Stimulated activated CD8-positive, alpha-beta memory T cell treated with anti-CD3 and anti-CD28 coated beads, Interleukin-12 subunit alpha, Interleukin-12 subunit beta, amount 100 ng/mL, for 24 hours (primary cell): Measurements from ENCODE around the gene MAN2A1.
"Not testable (repeated sequence)": the region's sequence is repeated elsewhere in the genome, so short reads cannot be mapped to it uniquely, and the experiment has no call there.

Experiments used
- DNase-seq: peaks from one replicate; pipeline ENCODE4 v3.0.0-alpha.2; 2020; ENCODE audit errors: extremely low read depth

The MAN2A1 gene

DNA sequence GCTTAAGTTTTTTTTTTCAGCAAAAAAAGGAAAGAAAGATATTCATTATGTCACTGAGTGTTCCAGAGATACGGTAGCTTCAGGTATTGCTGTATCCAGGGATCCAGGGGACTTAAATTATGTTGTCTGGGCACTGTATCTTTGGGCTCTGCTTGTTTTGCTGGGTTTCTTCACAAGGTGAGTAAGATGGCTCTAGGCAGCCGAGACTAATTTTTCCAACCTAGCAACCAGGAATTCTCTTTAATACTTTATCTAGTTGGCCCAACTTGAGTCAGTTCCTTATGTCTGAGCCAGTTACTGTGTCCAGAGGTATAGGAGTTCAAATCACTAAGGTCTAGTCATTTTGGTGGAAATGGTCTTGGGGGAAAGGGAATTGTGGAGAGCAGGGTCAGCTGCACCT, 66.0 kb downstream of the MAN2A1 start:
- DNase-seq: no peak

DNA sequence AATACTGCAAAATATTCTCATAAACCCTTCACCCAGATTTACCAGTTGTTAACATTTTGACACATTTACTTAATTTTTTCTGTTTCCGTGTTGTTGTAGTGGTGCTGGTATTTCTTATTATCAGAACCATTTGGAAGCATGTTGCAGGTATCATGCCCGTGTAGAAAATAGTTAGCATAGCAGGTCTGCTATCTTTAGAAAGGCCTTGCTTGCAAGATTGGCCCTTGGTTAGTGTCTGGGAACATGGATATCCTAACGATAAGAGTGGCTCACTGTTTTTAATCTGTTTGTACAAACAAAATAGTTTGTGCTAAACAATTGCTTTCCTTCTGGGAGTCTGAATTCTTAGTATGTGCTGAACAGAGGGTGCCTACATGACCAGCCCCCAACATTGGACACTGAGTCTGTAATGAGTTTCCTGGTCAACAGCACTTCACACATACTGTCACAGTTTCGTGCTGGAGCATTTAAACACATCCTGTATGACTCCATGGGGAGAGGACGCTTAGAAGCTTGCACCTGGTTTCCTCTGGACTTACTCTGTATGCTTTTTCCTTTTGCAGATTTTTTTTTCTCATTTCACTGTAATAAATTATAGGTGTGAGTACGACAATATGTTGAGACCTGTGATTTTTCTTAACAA, 66.9 kb downstream of the MAN2A1 start:
- no peak for DNase-seq

DNA sequence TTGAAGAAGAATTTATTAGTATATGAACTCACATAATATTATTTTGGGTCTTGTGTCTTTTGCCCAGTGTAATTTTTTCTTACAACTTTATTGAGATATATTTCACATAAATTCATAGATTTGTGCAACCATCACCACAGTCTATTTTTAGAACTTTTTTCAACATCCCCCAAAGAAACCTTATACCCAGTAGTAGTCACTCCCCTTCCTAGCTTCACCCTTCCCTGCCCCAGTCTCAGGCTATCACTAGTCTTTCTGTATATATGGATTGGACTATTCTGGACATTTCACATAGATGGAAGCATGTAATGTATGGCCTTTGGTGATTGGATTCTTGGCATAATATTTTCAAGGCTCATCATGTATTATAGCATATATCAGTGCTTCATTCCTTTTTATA, 67.8 kb downstream of the MAN2A1 start:
- DNase-seq: no peak

DNA sequence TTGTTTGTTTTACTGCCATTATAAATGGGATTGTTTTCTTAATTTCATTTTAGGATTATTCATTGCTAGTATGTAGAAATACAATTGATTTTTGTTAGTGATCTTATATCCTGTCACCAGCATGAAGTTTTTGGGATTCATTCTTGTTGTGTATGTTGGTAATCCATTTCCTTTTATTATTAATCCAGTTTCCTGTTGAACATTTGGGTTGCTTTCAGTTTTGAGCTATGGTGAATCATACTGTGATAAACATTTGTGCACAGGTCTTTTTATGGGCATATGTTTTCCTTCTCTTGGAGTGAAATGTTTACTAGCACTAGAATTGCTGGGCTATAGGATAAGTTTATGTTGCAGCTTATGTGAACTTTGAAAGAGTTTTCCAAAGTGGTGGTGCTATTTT, 69.6 kb downstream of the MAN2A1 start:
- DNase-seq: no peak

DNA sequence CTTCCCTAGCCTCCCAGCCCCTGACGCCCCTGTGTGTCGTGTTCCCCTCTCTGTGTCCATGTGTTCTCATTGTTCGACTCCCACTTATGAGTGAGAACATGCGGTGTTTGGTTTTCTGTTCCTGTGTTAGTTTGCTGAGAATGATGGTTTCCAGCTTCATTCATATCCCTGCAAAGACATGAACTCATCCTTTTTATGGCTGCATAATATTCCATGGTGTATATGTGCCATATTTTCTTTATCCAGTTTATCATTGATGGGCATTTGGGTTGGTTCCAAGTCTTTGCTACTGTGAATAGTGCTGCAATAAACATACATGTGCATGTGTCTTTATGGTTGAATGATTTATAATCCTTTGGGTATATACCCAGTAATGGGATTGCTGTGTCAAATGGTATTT, 70.4 kb downstream of the MAN2A1 start:
- not testable (repeated sequence) for DNase-seq

DNA sequence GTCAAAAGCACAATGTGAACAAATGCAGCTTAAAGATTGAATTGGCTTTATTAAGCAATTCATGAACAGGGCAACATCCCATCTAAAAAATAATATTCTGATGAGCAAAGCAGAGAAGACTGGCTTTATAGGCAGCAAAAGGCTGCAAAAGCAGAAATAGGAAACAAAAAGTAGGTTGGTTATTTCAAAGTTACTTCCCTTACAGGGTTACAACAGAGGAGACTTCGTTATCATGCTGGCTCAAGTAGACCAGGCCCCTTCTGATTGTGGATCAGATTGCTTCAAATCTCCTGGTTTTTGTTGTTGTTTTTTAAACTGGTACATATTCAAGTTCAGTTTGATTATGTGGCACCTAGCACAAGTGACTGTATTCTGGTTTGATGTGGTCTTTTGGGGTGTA, 73.1 kb downstream of the MAN2A1 start:
- no peak for DNase-seq

DNA sequence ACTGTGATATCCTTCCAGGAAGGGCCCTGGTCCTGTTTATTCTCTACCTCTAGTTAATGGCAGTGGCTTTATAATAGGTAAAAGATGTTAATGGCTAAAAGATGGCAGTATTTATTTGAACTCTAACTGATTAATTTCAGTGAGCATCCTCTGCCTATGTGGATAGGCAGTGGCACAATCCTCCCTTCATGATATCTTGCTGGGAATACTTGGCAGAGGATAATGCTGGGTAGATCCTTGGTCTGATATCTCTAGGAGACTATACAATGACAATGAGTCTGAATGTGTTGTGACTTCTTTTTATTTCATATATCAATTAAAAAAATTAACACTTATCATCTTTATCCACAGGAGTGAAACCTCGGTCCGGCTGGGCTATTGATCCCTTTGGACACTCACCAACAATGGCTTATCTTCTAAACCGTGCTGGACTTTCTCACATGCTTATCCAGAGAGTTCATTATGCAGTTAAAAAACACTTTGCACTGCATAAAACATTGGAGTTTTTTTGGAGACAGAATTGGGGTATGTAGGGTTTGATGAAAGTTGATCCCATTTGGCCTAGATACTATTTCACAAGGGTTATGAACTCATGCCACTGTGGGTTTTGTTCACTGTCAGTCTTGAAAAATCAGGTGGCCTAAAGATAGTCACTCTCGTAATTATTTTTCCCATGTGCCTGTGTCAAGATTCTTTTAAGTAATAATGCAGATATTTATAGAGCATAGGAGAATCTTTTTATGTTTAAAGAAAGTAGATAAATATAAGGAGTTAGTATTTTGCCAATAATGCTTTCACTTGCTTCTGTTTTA, 77.7 kb downstream of the MAN2A1 start:
- DNase-seq: no peak

DNA sequence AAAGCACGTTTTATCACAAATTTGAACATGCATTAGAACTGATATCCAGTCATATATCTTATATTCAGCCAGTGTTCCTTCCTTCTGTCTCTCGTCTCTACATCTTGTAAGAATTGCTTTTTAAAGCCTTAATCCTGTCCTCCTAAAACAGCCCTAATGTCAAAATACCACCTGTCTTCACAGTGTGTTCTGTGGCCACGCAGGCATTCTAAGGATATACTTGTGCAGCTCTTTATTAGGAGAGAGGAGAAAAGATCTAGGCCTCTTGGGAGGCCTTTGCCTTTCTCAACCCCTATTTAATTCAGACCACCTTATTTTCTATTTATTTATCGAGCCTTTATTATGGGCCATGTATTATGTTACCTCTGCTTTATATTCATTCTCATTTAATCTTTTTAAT, 78.3 kb downstream of the MAN2A1 start:
- DNase-seq: no peak

DNA sequence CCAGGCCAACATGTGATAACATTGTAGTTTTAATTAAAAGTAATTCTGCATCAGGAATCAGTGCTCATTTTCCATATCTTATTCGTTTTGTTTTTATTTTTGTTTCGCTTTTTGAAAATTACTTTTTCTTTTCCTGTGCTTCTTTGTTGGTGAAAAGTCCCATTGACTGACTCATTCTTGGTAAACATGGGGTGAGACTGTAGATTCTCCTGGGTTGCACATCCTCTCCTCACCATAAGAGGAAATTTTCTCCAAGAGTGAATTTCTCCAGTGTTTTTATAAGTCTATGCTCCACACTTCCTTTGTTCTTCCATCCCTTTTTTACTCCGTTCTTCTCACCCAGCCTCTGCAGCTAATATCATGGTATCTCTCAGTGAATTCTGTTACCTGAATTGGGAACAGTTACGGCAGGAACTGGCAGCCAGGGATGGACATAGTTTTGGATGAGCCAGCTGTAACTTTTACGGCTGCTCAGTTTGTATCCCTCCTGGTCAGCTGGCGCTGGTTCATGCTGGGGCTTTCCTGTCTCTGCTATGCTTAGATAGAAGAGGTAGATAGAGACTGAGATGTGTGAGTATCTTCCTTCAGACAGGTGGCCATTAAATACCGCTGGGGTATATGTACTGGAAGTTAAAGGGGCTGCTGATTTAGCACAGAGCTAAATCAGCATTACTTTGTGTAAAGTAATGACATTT, 80.0 kb downstream of the MAN2A1 start:
- DNase-seq: no peak

DNA sequence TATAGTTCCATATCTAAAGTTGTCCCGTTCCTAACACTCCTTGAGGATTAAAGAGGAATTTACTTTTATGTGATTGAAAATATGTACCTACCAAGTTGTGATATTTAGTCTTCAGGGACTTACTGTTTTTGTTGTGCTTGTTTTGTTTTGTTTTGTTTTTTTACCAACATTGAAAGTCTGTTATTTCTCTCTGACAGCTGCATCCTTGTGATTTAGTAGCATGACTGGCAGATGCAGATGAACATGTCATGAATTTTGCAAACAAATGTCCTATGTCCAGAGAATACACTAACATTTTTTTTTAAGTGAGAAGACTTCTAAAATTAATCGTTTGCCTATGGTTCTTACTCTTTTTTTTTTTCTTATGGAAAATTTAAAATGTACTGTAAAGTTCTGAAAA, 85.4 kb downstream of the MAN2A1 start:
- DNase-seq: no peak

DNA sequence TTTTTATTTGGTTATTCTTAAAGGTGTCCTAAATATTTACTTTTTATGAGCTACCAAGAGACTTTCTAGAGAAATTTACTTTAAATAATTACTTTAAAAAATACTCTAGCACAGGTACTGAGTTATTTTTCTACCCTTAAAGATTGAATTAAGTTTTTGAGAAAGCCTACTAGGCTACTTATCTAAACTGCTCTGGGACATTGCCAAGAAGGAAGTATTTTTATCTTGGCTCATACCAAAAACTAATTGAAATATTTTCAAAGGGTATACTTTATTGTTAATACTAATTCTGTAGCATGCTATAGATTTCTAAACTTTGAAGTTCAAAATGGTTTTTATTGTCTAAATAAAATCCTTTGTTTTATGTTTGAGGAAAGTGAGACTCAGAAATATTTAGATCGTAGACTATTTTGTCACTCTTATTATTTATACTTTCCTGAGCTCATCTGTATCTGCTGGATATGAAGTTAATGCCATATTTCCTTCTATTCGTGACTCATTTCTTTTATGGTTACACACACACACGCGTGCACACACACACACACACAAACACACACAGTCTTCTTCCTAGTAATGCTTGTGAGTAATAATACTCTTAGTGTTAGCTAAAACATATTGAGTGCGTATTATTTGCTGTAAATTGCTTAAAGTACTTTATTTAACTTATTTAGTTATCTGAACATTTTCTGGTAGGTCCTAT, 89.5 kb downstream of the MAN2A1 start:
- DNase-seq: no peak

DNA sequence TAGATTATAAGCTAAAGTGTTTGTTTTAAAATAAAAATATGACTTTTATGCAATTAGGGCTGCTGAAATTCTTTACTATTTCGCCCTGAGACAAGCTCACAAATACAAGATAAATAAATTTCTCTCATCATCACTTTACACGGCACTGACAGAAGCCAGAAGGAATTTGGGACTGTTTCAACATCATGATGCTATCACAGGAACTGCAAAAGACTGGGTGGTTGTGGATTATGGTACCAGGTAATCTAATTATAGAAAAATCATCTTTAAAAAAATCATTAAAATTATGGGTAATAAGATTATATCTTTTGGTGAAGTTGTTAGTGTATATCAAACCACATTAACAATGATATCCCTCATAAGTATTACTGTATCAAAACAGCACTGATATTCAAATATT, 95.0 kb downstream of the MAN2A1 start:
- DNase-seq: no peak

DNA sequence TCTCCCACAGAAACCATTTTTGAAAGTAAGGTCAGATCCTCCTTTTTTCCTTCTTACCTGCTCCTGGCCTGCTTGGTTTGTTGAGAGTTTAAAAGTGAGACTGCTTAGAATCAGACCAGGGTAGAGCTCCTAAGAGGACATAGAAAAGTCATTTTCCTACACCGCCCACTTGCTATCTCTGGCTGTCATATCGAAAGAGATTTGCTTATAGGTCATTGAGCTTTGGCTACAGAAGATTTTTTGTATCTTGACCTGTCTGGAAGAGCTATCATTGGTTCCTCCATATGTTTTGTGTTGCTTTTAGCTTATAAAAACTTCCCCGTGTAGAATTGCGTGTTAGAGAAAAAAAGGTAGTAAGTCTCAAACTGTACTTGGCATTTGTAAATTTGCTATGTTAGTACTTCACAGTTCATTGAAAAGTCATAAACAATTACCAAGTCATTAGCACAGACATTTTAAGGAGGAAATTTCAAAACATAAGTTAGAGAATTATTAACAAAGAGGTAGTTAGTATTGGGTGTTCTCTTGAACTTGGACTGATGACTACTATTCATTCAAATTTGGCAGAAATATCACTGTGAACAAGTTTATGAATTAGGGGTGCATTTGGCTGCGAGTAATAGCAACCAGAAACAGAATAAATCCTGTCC, 96.6 kb downstream of the MAN2A1 start:
- DNase-seq: no peak

DNA sequence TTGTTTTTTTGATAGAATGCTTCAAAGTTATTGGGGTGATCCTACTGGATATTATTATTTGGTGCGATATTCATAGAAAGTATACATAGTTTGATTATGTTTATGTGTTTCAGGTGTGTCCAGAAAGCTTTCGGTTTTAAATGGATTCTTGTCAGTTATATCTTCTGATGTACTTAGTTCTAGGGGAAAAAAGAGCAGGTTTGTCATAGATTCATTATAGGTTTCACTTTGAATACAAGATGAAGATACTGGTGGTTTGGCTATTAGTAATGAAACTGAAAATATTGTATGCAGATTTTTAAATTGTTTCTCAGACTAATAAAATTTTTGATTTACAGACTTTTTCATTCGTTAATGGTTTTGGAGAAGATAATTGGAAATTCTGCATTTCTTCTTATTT, 98.9 kb downstream of the MAN2A1 start:
- no peak for DNase-seq

DNA sequence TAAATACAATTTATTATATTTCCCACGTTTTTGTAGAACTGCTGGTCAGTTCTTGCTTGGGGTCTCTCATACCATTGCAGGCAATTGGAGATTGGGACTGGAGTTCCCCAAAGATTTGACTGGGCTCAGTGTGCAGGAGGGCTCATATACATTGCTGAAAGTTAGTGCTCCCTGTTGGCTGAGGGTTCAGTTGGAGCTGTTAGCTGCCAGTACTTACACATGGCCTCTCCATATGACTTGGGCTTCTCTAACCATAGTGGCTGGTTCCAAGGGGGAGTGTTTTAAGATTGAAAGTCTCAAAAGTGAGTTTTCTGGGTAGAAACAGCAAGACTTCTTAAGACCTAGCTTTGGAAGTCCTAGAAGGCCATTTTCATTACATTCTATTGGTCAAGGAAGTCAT, 102.9 kb downstream of the MAN2A1 start:
- no peak for DNase-seq

DNA sequence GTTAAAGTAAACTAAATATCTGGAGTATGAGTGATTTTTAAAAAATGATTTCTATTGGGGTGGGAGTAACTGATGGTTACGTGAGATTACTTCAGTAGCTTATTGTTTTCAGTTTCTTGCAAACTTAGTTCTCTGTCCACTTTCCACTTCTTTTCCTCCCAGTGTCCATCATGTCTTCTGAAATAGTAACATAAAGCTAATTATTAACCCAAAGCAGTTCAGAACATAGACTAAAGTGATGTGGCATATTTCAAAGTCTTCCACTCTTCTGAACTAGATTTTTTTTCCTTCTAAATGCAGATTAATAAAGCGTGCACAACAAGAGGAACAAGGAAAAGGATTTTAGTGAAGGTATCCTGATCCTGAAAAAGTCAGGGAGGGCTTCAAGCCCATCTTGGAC, 114.1 kb downstream of the MAN2A1 start:
- no peak for DNase-seq

DNA sequence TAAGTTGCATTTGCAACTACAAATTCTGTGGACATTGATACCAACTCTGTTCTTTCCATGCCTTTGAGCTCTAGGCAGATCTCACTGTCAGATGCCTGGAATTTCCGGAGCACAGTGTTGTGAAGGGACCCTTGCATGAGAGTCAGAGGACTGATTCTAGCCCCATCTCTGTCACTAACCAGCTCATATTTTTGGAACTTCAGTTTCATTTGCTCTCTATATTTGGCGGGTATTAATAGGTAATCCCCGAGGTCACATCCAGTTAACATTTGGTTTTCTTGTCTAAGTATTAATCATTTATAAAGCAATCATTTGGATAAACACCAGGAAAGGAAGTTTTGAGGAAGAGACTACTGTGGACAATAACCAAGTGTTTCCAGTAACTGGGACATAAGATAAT, 115.7 kb downstream of the MAN2A1 start:
- DNase-seq: no peak

DNA sequence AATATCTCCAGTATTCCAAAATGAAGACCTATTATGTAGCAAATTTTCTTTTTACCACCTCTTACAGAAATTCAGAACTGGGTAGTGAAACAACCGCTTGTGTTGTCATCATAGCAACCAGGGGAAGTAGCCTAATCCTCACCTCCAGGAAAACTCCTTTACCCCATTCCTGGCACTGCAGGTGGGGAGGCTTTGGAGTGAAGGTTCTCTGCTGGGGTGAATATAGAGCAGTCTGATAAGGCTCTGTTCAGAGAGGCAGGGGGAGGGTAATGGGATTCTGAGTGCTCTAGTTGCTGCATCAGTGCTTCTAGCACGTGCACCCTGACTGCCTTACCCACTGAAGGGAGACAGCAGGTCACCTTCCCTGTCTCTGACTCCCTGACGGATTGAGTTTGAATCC, 116.2 kb downstream of the MAN2A1 start:
- DNase-seq: no peak

DNA sequence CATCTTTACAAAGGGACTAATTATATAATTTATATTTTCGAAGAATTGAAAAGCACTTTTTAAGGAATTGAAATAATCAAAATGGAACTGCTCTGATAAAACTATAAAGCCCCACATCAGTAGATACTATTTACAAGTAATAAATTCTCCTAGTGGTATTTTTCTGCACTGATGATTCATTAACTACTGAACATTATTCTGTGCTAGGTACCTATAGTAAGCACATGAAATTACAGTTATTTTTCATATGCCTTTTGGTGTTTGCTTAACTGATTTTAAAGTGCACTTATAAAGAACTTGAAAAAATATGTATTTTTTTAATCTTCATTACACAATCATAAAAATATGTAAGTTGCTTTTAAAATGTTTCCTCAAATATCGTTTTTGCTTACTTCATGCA, 123.0 kb downstream of the MAN2A1 start:
- DNase-seq: no peak

DNA sequence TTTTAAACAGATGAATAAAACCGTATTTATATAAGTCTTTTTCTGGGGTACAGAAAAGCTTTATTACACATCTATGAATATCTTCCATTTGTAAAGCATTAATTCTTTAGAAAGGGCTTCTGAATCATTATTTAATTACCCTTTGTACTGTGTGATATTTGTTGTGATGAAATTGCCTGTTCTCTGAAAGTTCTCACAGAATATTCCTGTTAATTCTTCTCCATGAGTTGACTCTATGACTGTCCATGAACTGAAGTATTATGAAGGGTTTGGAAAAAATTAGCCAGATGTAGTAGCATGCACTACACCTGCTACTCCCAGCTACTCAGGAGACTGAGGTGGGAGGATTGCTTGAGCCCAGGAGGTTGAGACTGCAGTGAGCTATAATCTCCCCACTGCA, 127.0 kb downstream of the MAN2A1 start:
- no peak for DNase-seq

DNA sequence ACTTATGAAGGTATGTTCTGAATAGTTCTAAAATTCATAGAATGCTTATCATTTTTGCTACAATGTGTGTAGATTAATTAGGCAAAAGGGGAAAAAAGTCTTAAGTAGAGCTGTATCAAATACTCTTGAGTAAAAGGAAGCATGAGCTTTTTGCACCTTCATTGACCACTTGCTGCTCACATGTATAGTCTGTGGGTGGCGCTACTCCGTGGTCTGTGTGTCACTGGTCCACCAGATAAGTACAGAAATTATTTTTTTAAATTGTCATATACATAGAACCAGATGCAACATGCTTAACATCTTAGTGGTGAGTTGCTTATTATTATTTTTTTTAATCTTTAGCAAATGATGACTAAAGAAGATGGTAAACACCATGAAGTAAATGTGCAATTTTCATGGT, 130.2 kb downstream of the MAN2A1 start:
- no peak for DNase-seq

DNA sequence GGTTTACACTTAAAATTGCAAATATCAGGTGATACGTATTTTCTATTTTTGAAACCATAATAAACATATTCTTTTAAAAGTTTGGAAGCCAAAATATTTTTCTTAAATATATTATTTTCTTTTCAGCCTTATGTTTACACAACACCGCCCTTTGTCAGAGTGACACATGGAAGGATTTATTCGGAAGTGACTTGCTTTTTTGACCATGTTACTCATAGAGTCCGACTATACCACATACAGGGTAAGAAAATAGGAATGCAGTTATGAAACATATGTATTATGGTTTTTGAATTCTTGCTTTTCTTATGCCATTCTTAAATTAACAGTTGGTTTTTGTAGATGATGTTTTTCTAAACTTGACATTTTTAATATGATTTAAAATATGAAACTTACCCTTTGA, 133.9 kb downstream of the MAN2A1 start:
- no peak for DNase-seq
